Measurements from ENCODE around the gene RTEL1. TPM values are rescaled to one million over a fixed set of nuclear protein-coding genes. Genes with fewer than 3 reads are reported as not detected.

Gene RTEL1
- total and polyA plus RNA-seq, 9 of the 15 experiments (the other 6 are each of a cell fraction or from before 2014, with no cell fraction given) = 0.36 to 61.0 (median 17.9) TPM

GRCh38 chr20:63690898-63691710, 33.0 kb downstream of the RTEL1 start:
- Histone ChIP-seq H3K4me3 (no peak overlapping the region), H3K79me2 (ENCODE audit: control insufficient read depth, insufficient read depth, low read length) (no peaks in the 10 kb centered on the region), H3K27ac (ENCODE audit: extremely low read depth, low read depth, low read length) (no peak overlapping the region), H3K4me1 (replicated peaks in 1 of 2; ENCODE audit: control insufficient read depth in 2 of 2, insufficient read depth in 2 of 2, low read length in 2 of 2) (peaks cover 9 to 75% of the 10 kb centered on the region in 2 experiments), H3K9me3 (replicated peaks; ENCODE audit: control insufficient read depth, insufficient read depth, low read depth, low read length) (no peaks in the 10 kb centered on the region), H4K20me1 (replicated peaks; ENCODE audit: control insufficient read depth, insufficient read depth, low read length) (no peaks in the 10 kb centered on the region), H2AFZ (ENCODE audit: low read depth, low read length) (no peak overlapping the region), H3K36me3 (ENCODE audit: control insufficient read depth, insufficient read depth, low read length) (peaks cover 36% of the 10 kb centered on the region; the same call in 2 of the 3 replicates), H3K27me3 (ENCODE audit: control insufficient read depth in 2 of 2, insufficient read depth in 2 of 2, low read length in 2 of 2) (no peaks in the 10 kb centered on the region), H3K9me1 (ENCODE audit: control insufficient read depth, insufficient read depth, low read length) (no peaks in the 10 kb centered on the region), H3K4me2 (ENCODE audit: insufficient read depth, low read length) (no peak overlapping the region), H3K9ac (ENCODE audit: insufficient read depth in 1 of 2, low read depth in 2 of 2, low read length in 2 of 2) (no peak overlapping the region; a peak in 1 of 4 replicates)
- WGBS (ENCODE audit: insufficient coverage, low coverage, missing lambda C conversion rate) = 92% methylated on average over 18 of the region's 24 CpGs
- DNase-seq (ENCODE audit: extremely low read depth in 1 of 4, low spot score in 3 of 4) = no peak
- intact Hi-C loops (cut with micrococcal nuclease) = no loop called here
- no TSS peak for BruUV-seq (replicated peaks)
- ChIA-PET CTCF (ENCODE audit: low intra/inter-chr PET ratio) (no interaction called here), POLR2A (interaction anchor here (0.5 to 1.3 kb wide), 2 partner anchors 9 to 50 kb away, joined by 3 to 6 read pairs; no protein-coding TSS in a partner anchor)
- TF ChIP-seq L3MBTL2 (IDR thresholded peaks at IDR 0.05) (no peak), MECOM (CRISPR knock-in tag; IDR thresholded peaks at IDR 0.05) (no peak), NR1H2 (CRISPR knock-in tag; IDR thresholded peaks at IDR 0.05) (no peak), RBM22 (IDR thresholded peaks at IDR 0.05; ENCODE audit: low read depth, low read length, poor library complexity, severe bottlenecking) (peak; percentile 47), FOXO4 (CRISPR knock-in tag; IDR thresholded peaks at IDR 0.05) (no peak), IRF9 (tag; IDR thresholded peaks at IDR 0.05) (no peak), POLR2G (IDR thresholded peaks at IDR 0.05; ENCODE audit: low read depth, low read length) (peak; percentile 69), PURB (CRISPR knock-in tag; IDR thresholded peaks at IDR 0.05; ENCODE audit: low read depth) (no peak), ZNF764 (CRISPR knock-in tag; IDR thresholded peaks at IDR 0.05; ENCODE audit: low read depth) (no peak), CCNT2 (IDR thresholded peaks at IDR 0.05; ENCODE audit: borderline replicate concordance, extremely low read depth, insufficient read length, low read depth, low read length) (peak; percentile 11), DPF2 (IDR thresholded peaks at IDR 0.05) (no peak), NR4A1 (CRISPR knock-in tag; IDR thresholded peaks at IDR 0.05) (no peak), NR4A1 (tag; IDR thresholded peaks at IDR 0.05) (no peak), ZNF395 (CRISPR knock-in tag; IDR thresholded peaks at IDR 0.05) (no peak)
- no peak for FAIRE-seq
- in situ Hi-C loops (cut with MboI) = no loop called here
- ATAC-seq = no peak
